GM19025 (cell line): ENCODE results near the gene ADGRD1.

Experiments used
- ATAC-seq: cut with Tn5 transposase; IDR thresholded peaks from one replicate; pipeline ENCODE4 v1.9.1; 2021; ENCODE audit warnings: mild to moderate bottlenecking, low read depth, moderate library complexity; ENCODE audit not compliant: unreplicated experiment

The ADGRD1 gene

DNA sequence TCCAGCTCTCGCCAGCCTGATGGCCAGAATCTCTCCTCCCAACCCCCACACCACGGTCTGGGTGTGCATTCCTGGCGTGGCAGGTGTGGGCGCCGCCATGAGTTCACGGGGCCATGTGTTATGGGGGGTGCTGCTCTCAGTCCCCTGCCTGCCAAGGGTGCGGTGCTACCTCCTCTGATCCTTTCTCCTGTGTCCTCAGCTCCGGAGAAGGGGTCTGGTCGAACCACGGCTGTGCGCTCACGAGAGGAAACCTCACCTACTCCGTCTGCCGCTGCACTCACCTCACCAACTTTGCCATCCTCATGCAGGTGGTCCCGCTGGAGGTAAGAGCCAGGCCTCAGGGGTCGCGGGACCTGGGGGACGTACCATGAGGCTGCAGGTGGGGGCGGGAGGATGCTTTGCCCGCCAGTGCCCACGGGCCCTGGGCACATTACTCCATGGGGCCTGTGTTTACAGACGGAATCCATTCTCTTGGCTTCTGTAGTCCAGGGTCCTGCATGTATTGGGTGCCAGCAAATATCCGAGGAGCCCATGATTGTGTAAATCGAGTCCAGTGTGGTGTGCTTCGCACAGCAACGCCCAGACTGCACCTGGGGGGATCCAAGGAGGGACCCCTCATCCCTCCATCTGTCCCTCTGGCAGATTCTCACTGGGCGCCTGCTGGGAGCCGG lies 130.8 kb downstream of the ADGRD1 start:
- ATAC-seq: no peak

DNA sequence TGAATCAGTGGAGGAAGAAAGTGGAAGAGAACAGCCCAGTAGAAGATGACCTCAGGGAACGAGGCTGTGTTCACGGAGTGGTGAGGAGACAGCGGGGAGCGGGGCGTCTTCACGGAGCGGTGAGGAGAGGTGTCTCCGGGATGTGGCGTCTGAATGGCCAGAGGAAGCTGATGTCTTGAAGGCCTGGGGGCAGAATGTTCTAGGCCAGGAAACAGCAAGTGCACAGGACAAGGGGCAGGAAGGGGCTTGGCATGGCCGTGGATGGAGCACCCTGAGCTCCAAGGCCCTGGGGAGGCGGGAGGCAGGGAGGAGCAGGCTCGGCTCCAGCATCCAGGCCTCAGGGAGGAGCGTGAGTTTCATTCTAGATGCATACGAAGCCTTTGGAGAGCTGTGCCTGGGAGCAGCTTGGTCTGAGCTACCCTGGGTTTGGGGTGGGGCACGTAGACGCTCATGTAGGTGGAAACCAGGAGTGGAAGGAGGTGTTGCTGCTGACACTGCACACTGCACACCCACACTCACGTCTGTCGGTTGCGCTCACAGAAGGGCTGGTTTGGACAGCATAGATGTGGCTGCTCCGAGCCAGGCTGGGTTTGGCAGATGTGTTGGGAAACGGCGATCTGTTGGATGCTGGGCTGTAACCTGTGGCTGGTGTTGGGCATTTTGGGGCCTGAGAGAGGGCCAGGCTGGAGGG lies 131.6 kb downstream of the ADGRD1 start:
- ATAC-seq: no peak

GRCh38 chr12:131085816-131086591 lies 132.3 kb downstream of the ADGRD1 start:
- no peak for ATAC-seq

DNA sequence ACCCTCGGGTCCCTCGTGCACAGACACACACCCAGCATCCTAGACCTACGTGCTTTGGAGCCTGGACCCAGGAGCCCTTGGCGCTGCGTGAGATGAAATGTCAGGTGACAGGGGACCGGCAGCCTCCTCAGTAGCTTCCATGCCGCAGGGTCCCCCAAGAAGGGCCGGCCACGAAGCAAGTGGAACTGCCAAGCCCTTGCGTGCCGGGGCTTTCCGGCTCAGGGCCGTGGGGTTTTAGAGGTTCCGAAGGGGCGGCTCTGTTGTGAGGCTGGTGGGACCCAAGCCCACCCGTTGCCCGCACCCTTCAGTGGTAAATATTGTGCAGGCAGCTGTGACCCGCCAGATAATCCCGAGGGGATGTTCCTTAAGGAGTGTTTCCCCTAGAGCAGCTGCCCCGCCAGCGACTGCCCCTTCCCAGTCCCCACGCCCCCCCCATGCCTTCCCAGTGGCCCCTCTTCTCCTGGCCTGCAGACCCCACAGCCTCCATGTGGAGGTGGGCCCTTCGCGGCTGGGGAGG lies 133.7 kb downstream of the ADGRD1 start:
- no peak for ATAC-seq

- no peak for ATAC-seq
Measured at GRCh38 chr12:131087991-131088700, 134.4 kb downstream of the ADGRD1 start.

- no peak for ATAC-seq
Measured at GRCh38 chr12:131088701-131089530, 135.2 kb downstream of the ADGRD1 start.

DNA sequence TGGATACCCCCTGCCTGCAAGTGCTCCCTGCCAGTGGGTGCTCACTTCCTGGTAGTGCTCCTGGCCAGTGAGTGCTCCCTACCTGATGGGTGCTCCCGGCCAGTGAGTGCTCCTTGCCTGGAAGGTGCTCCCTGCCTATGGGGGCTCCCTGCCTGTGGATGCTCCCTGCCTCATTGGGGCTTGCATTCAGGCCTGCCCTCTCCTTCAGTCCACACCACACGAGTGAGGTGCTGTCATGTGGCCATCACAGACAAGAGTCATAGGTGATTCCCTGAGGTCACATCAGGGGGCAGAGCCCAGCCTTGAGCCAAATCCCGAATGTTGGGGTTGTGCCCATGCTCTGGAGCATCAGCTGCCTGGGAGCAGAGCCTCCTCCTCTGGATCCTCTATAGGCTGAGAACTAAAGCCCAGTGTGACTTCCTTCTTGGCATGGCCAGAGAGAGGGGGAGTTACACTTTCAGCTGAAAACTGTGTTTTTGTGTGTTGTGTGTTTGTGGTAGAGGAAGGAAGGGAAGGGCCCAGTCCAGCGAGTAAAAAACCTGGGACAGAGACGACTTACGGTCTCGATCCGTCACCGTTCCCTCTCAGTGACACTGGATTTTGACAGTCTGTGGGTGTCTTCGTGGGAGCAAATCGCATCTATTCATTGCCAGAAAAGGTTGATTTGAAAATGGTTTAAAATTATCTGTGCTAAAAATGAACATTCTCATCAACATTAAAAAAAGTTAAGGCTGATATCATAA lies 136.0 kb downstream of the ADGRD1 start:
- ATAC-seq: no peak

- ATAC-seq: no peak
Measured at GRCh38 chr12:131090274-131091210, 136.8 kb downstream of the ADGRD1 start.

GRCh38 chr12:131091413-131091975 lies 137.8 kb downstream of the ADGRD1 start:
- no peak for ATAC-seq

DNA sequence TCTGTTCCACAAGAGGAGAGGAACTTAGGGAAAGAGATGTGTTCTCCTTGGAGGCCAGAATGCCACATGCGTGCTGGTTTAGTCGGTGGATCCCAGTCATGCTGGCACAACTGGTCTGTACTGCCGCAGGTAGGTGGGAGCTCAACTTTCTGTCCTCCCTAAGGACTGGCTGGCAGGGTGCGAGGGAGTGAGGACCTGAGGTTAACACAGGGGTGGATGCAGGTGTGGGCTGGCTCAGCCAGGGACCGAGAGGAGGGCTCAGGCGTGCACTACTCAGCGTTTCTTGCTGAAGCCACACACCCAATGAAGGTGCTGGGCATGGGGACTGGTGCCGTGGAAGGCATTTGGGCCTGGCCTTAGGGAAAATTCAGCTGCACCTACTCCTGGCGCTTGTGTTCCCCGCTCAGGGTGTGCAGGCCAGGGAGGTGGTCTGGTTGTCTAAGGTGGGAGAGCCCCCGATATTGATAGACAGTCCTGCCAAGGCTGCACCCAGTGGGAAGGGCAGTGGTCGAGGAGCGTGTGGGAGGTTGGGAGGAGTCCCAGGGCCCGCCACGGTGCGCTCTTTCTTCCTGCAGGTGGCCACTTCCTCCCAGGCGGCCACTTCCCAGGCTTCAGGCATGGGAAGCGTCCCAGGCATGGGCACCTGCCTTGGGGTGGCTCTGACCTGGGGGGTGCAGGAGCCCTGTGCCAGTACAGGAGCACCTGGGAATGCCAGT lies 138.4 kb downstream of the ADGRD1 start:
- no peak for ATAC-seq

- ATAC-seq: peak; percentile 68
Measured at GRCh38 chr12:131092901-131093603, 139.3 kb downstream of the ADGRD1 start.

- ATAC-seq: no peak
Measured at GRCh38 chr12:131093604-131093955, 139.9 kb downstream of the ADGRD1 start.

DNA sequence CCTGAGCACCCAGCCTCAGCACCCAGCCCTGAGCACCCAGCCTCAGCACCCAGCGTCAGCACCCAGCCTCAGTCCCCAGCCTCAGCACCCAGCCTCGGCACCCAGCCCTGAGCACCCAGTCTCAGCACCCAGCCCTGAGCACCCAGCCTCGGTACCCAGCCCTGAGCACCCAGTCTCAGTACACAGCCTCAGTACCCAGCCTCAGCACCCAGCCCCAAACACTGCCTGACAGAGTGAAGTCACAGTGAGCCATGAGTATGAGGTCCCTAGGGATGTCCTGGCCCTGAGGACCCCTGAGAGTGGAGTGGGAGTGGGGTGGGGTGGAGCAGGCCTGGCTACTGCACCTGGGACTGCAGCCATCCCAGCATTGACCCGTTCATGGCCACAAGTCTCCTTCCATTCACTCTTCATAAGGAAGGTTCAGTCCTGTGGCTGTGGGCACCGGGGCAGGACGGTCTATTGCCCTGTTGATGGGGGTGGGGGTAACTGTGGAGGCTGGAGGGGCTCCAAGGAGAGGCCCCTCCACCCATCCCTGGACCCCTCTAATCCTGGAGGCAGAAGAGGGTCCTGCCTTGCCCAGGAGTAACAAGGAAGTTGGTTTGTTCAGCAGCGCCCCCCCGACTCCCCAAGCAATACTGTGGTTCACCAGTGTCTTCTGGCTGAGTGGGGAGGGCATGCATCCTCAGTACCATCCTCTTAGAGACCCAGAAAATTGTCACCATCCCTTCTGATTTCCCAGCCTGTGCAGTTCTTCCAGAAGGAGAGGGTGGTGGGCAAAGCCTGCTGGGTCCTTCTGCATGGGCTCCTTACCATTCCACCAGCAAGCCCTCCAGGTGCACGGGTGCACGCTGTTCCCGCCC lies 140.5 kb downstream of the ADGRD1 start:
- no peak for ATAC-seq

DNA sequence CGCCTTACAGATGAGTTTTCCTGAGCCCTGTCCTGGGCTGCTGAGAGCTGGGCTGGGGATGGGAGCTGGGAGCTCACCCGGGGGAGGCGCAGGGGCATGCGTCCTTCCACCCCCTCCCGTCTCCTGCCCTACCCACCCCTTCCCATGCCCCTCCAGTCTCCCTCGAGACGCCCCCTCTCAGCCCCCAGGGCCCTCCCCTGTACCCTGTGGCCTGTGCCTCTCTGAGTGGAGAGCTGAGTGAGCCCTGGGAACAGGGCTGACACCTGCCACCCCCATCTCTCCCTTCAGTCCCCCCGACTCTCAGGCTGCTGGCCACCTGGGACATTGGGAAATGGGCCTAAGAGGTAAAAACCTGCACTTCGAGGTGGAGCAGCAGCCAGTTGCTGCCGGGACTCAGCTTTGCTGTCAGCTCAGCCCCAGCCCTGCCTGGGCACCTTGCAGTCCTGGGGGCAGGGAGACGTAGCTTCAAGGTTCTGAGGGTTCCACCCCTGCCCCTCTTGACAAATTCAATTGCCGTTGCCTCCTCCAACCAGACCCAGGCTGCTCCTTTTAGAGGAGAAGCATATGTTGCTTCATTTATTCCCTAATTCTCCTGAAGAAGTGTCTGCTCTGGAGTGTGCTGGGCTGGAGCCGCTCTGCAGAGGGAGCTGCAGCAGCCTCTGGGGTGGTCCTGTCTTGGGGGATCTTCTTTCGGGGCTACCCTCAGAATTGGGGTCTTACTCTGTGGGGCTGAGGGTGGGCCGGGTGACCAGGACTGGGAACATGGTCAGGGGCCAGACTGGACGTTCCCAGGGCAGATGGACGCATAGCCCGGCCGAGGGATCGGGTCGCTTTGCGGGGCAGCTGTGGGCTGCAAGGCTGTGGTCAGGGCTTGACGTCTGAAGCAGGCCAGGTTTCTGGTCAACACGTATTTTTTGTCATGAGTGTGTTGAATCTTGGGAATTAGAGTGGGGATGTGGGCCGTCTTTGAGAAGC lies 141.4 kb downstream of the ADGRD1 start:
- no peak for ATAC-seq
